C4-2B (cell line): ENCODE data around the gene PPP3CA.

ENCODE experiments used
- H3K27ac ChIP-seq: fragments of 450-650 bp; 2 replicates; pipeline ENCODE4 v1.5.1; 2017
- ZFX ChIP-seq: fragments of 450-650 bp; IDR thresholded peaks from 2 replicates; pipeline ENCODE4 v1.6.1; 2017
- TF ChIP-seq, protein P1 (sequence below): fragments of 450-650 bp; conservative IDR thresholded peaks from 2 replicates; pipeline ENCODE4 v1.5.1; 2017; ENCODE audit warnings: mild to moderate bottlenecking

The PPP3CA gene

DNA sequence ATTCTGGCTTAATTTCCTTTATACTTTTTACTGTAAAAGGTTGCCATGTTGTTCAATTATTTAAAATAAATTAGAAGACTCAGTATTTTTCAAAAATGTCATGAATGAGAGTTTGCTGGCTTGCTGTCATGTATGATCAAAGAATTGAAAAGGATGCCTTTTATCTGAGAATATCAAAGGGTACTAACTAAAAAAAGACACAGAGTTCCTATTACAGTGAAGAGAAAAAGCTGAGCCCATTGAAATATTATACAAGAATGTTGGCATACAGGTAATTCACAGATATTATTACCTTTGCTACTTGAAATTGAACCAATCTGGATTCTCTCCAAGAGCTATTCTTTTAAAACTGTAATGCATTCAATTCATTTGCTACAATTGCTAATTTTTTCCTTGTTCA, 200.0 kb downstream of the PPP3CA start:
- no peak overlapping the region for H3K27ac ChIP-seq
- TF ChIP-seq, protein P1, sequence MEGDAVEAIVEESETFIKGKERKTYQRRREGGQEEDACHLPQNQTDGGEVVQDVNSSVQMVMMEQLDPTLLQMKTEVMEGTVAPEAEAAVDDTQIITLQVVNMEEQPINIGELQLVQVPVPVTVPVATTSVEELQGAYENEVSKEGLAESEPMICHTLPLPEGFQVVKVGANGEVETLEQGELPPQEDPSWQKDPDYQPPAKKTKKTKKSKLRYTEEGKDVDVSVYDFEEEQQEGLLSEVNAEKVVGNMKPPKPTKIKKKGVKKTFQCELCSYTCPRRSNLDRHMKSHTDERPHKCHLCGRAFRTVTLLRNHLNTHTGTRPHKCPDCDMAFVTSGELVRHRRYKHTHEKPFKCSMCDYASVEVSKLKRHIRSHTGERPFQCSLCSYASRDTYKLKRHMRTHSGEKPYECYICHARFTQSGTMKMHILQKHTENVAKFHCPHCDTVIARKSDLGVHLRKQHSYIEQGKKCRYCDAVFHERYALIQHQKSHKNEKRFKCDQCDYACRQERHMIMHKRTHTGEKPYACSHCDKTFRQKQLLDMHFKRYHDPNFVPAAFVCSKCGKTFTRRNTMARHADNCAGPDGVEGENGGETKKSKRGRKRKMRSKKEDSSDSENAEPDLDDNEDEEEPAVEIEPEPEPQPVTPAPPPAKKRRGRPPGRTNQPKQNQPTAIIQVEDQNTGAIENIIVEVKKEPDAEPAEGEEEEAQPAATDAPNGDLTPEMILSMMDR: no peak
- TF ChIP-seq ZFX: no peak

DNA sequence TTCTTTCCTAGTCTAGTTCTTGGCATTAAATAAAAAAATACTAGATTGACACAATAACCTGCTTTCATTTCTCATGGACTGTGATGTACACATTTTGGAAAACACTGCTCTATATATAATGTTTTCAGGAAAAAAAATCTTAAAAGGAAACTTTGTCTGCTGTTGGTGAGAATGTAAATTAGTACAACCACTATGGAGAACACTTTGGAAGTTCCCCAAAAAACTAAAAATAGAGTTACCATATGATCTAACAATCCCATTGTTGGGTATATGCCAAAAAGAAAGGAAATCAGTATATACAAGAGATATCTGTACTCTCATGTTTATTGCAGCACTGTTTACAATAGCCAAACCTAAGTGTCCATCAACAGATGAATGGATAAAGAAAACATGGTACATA, 202.3 kb downstream of the PPP3CA start:
- H3K27ac ChIP-seq: no peak overlapping the region
- no peak for TF ChIP-seq ZFX
- TF ChIP-seq, protein P1: no peak

DNA sequence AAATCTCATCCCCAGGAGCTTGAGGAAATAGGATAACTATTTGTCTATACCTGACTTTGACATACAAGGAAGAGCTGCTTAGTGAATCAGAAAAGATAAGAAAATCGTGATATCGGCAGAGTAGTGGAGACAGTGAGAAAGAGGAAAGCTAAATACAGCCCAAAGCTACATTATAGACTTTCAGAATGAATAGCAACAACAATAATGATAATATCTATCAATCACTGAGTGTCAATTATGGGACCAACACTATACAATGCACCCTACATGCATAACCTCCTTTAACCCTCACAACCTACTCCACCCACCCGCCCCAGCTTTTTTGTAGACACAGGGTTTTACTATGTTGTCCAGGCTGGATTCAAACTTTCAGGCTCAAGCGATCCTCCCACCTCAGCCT, 205.1 kb downstream of the PPP3CA start:
- H3K27ac ChIP-seq: peak overlapping the region; percentile 51; the same call in 1 of the 2 replicates
- TF ChIP-seq, protein P1: no peak
- TF ChIP-seq ZFX: no peak

DNA sequence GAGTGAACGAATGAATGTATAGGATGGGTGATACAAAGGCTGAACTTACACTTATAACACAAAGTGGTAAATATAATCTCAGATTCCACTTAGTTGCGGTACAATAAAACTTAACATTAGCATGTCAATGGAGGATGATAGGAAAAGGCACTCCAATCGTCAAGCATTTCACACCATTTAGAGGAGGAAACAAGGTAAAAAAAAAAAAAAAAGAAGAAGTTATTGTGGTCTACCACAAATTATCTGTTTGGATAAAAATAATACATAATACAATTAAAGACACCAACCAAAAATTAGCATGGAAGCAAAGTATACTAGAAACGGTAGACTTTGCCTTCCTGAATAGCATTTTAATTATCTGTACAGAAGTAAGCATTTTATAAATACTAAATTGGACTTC, 205.5 kb downstream of the PPP3CA start:
- H3K27ac ChIP-seq: no peak overlapping the region
- TF ChIP-seq, protein P1: no peak
- TF ChIP-seq ZFX: no peak

DNA sequence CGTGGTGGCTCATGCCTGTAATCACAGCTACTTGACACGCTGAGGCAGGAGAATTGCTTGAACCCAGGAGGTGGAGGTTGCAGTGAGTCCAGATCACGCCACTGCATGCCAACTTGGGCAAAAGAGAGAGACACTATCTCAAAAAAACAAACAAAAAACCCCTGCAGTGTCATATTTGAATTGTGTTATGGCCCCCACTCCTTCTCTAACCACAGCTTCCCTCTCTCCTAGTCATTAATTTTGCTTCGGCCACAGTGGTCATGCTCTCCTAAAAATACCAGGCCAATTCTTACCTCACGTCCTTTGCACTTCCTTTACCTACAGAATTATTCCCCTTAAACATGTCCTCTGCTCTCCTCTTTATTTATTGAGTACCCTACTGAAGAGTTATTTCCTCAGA, 206.1 kb downstream of the PPP3CA start:
- no peak for TF ChIP-seq ZFX
- TF ChIP-seq, protein P1: no peak
- peak overlapping the region; percentile 20 for H3K27ac ChIP-seq

DNA sequence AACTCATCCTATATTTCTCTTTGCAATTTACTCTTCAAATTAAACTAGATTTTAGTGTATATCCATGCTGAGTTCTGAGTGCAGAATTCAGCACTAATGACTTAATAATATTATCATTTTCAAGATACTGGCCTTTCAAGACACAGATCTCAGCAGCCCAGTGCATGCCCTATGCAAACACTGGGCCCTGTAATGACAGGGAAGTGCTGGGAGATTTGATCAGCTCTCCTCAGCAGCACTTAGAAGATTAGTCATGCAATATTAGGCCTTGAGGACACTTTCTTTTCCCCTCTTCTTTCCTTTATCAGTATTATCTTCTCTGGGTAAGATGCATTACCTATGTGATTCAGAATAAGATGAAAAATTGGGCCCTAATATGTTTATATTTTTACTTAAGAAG, 207.1 kb downstream of the PPP3CA start:
- TF ChIP-seq, protein P1: no peak
- no peak for TF ChIP-seq ZFX
- peak overlapping the region; percentile 31; the same call in 1 of the 2 replicates for H3K27ac ChIP-seq

DNA sequence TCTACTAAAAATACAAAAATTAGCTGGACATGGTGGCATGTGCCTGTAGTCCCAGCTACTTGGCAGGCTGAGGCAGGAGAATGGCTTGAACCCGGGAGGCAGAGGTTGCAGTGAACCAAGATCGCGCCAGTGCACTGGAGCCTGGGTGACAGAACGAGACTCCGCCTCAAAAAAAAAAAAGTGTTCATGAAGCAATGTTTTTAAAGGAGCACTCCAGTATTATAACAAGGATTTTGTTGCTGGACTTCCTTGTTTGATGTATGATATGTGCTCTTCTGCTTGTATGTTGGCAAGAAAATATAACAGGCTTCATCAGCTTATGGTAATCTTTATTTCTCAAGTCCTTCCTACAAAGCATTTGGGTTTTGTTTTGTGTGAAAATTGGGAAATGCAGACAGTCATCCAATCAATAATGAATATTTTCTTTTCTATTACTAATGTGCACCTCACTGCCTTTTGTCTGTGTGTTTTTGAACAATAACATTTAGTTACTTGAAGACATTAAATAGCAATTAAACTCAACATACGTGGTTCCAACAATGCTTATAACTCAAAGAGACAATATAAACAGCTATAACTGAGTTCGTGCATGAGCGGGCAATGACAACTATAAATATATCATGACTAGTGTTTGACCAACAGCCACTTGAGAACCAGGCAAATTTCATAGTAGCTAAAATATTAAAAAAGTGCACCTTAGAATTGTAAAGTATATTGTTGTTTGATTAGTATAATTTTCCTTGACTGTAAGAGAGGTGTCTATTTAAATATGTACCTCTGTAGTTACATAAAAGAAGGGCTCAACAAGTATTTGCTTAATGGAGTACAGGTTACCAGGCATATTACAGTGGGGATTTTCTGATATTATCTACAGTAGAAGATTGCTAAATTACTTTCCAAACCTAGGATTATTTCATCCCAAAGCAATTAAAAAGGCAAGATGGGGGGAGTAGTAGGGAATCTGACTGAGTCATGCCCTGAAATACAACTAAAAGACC, 210.7 kb downstream of the PPP3CA start:
- TF ChIP-seq, protein P1: no peak
- no peak for TF ChIP-seq ZFX
- H3K27ac ChIP-seq: peak overlapping the region; percentile 66
